T-helper 17 cell (primary cell): Measurements from ENCODE around the gene PSTK. TPM values are rescaled to one million over a fixed set of nuclear protein-coding genes. Genes with fewer than 3 reads are reported as not detected.

Experiments used
- ATAC-seq: fragments of 150-1000 bp; cut with Tn5 transposase; 2 replicates; pipeline ENCODE4 v1.10.0; 2021; ENCODE audit warnings: mild to moderate bottlenecking, moderate library complexity
- DNase-seq, 3 donors: peaks; one replicate each; pipeline versions ENCODE4 v3.0.0 to v3.0.0-alpha.2; 2020 to 2021
- H3K9me3 ChIP-seq: one replicate; pipeline ENCODE4 v1.7.0; 2013; ENCODE audit warnings: low read length, mild to moderate bottlenecking; ENCODE audit not compliant: control insufficient read depth, poor library complexity, severe bottlenecking
- H3K27ac Mint-ChIP-seq: one replicate; pipeline ENCODE4 v1.8.0; 2022; ENCODE audit warnings: mild to moderate bottlenecking, moderate library complexity, mixed read lengths
- H3K27me3 Mint-ChIP-seq: one replicate; pipeline ENCODE4 v1.8.0; 2022; ENCODE audit warnings: mixed read lengths
- H3K36me3 Mint-ChIP-seq: one replicate; pipeline ENCODE4 v1.8.0; 2022; ENCODE audit warnings: low read depth, mixed read lengths
- H3K4me1 Mint-ChIP-seq: one replicate; pipeline ENCODE4 v1.8.0; 2022; ENCODE audit warnings: mild to moderate bottlenecking, mixed read lengths
- H3K4me3 Mint-ChIP-seq: one replicate; pipeline ENCODE4 v1.8.0; 2022; ENCODE audit warnings: mild to moderate bottlenecking, moderate library complexity, mixed read lengths
- total RNA-seq, 4 donors: library from RNA in 2 of 4; stranded (reverse) in 2 of 4; gene quantifications; one replicate each; pipeline ENCODE4 v1.2.3 and lab custom pipeline; 2022 to 2026

The PSTK gene
- total RNA-seq, 2 donors from 2014 or later, result 10.3 to 10.5 TPM

GRCh38 chr10:122998934-122999333 is 18.7 kb downstream of the PSTK start:
- no peak overlapping the region for H3K4me3 Mint-ChIP-seq
- peaks cover 2% of the 10 kb centered on the region for H3K36me3 Mint-ChIP-seq
- no peaks in the 10 kb centered on the region for H3K9me3 ChIP-seq
- no peaks in the 10 kb centered on the region for H3K27me3 Mint-ChIP-seq
- peaks cover 35% of the 10 kb centered on the region for H3K4me1 Mint-ChIP-seq
- H3K27ac Mint-ChIP-seq, result peak overlapping the region; percentile 93
- no peak for ATAC-seq
- no peak for DNase-seq

- ATAC-seq (peak; percentile 53), DNase-seq (no peak)
- peak overlapping the region; percentile 93 for H3K27ac Mint-ChIP-seq
- H3K4me1 Mint-ChIP-seq, result peaks cover 35% of the 10 kb centered on the region
- H3K36me3 Mint-ChIP-seq, result peaks cover 2% of the 10 kb centered on the region
- no peaks in the 10 kb centered on the region for H3K27me3 Mint-ChIP-seq
- H3K4me3 Mint-ChIP-seq, result no peak overlapping the region
- H3K9me3 ChIP-seq, result no peaks in the 10 kb centered on the region
Observed at GRCh38 chr10:122999347-122999746, 19.1 kb downstream of the PSTK start.

GRCh38 chr10:123000155-123000554 is 20.0 kb downstream of the PSTK start:
- Mint-ChIP-seq H3K4me3 (peak overlapping the region; percentile 49), H3K27ac (peak overlapping the region; percentile 93), H3K27me3 (no peaks in the 10 kb centered on the region), H3K4me1 (peaks cover 35% of the 10 kb centered on the region), H3K36me3 (peaks cover 2% of the 10 kb centered on the region)
- ATAC-seq, result peak; percentile 16
- no peaks in the 10 kb centered on the region for H3K9me3 ChIP-seq
- DNase-seq, result no peak

GRCh38 chr10:123001370-123001769 is 21.2 kb downstream of the PSTK start:
- H3K4me3 Mint-ChIP-seq, result no peak overlapping the region
- no peaks in the 10 kb centered on the region for H3K9me3 ChIP-seq
- H3K4me1 Mint-ChIP-seq, result peaks cover 41% of the 10 kb centered on the region
- no peaks in the 10 kb centered on the region for H3K27me3 Mint-ChIP-seq
- ATAC-seq (no peak), DNase-seq (no peak)
- no peaks in the 10 kb centered on the region for H3K36me3 Mint-ChIP-seq
- peak overlapping the region; percentile 93 for H3K27ac Mint-ChIP-seq

GRCh38 chr10:123004298-123004697 is 24.1 kb downstream of the PSTK start:
- no peak overlapping the region for H3K4me3 Mint-ChIP-seq
- H3K27me3 Mint-ChIP-seq, result no peaks in the 10 kb centered on the region
- no peak for ATAC-seq
- peaks cover 49% of the 10 kb centered on the region for H3K4me1 Mint-ChIP-seq
- H3K27ac Mint-ChIP-seq, result peak overlapping the region; percentile 11
- H3K9me3 ChIP-seq, result no peaks in the 10 kb centered on the region
- peaks cover 3% of the 10 kb centered on the region for H3K36me3 Mint-ChIP-seq
- DNase-seq, result no peak

GRCh38 chr10:123007558-123008354 is 27.6 kb downstream of the PSTK start:
- peaks cover 3% of the 10 kb centered on the region for H3K36me3 Mint-ChIP-seq
- H3K27me3 Mint-ChIP-seq, result no peaks in the 10 kb centered on the region
- H3K27ac Mint-ChIP-seq, result peak overlapping the region; percentile 99
- H3K9me3 ChIP-seq, result no peaks in the 10 kb centered on the region
- DNase-seq (peak in 2 of 3 donors; percentile 9 to 13), ATAC-seq (peak; percentile 22)
- peaks cover 42% of the 10 kb centered on the region for H3K4me1 Mint-ChIP-seq
- peak overlapping the region; percentile 100 for H3K4me3 Mint-ChIP-seq

GRCh38 chr10:123008355-123009104 is 28.3 kb downstream of the PSTK start, which contains the start of the genes ACADSB and IKZF5:
Gene ACADSB (plus strand): TSS chr10:123009006. CDS start chr10:123009030, 24 bp downstream.
Gene IKZF5 (minus strand): TSS chr10:123008795. CDS start chr10:122998625, 10,170 bp downstream.
- ATAC-seq (peak; percentile 90), DNase-seq (peak; percentile 89 to 95 (median 91))
- peak within 1 kb of the TSS; percentile 100 for H3K4me3 Mint-ChIP-seq
- no peaks in the 10 kb centered on the region for H3K27me3 Mint-ChIP-seq
- H3K4me1 Mint-ChIP-seq, result peaks cover 42% of the 10 kb centered on the region
- H3K27ac Mint-ChIP-seq, result peak within 1 kb of the TSS; percentile 99
- H3K36me3 Mint-ChIP-seq, result peaks cover 3% of the 10 kb centered on the region
- no peaks in the 10 kb centered on the region for H3K9me3 ChIP-seq

- Mint-ChIP-seq H3K27ac (peak overlapping the region; percentile 99), H3K4me3 (peak overlapping the region; percentile 100), H3K36me3 (peaks cover 3% of the 10 kb centered on the region), H3K27me3 (no peaks in the 10 kb centered on the region), H3K4me1 (peaks cover 40% of the 10 kb centered on the region)
- peak in 1 of 3 donors; percentile 10 for DNase-seq
- H3K9me3 ChIP-seq, result no peaks in the 10 kb centered on the region
- ATAC-seq, result no peak
Observed at GRCh38 chr10:123009105-123009820, 29.1 kb downstream of the PSTK start.

- Mint-ChIP-seq H3K4me1 (peaks cover 37% of the 10 kb centered on the region), H3K36me3 (peaks cover 6% of the 10 kb centered on the region), H3K27ac (no peak overlapping the region), H3K4me3 (no peak overlapping the region), H3K27me3 (no peaks in the 10 kb centered on the region)
- no peak for ATAC-seq
- no peak for DNase-seq
- no peaks in the 10 kb centered on the region for H3K9me3 ChIP-seq
Observed at GRCh38 chr10:123011987-123012386, 31.8 kb downstream of the PSTK start.

- no peaks in the 10 kb centered on the region for H3K27me3 Mint-ChIP-seq
- DNase-seq (no peak), ATAC-seq (no peak)
- H3K4me1 Mint-ChIP-seq, result peaks cover 28% of the 10 kb centered on the region
- no peaks in the 10 kb centered on the region for H3K9me3 ChIP-seq
- H3K36me3 Mint-ChIP-seq, result peaks cover 3% of the 10 kb centered on the region
- no peak overlapping the region for H3K27ac Mint-ChIP-seq
- no peak overlapping the region for H3K4me3 Mint-ChIP-seq
Observed at GRCh38 chr10:123013456-123014419, 33.5 kb downstream of the PSTK start.

- no peaks in the 10 kb centered on the region for H3K9me3 ChIP-seq
- peaks cover 3% of the 10 kb centered on the region for H3K36me3 Mint-ChIP-seq
- H3K4me1 Mint-ChIP-seq, result peaks cover 20% of the 10 kb centered on the region
- ATAC-seq (no peak), DNase-seq (no peak)
- no peaks in the 10 kb centered on the region for H3K27me3 Mint-ChIP-seq
- H3K27ac Mint-ChIP-seq, result no peak overlapping the region
- H3K4me3 Mint-ChIP-seq, result no peak overlapping the region
Observed at GRCh38 chr10:123014772-123015171, 34.6 kb downstream of the PSTK start.

- DNase-seq (no peak), ATAC-seq (no peak)
- H3K4me1 Mint-ChIP-seq, result peaks cover 11% of the 10 kb centered on the region
- H3K36me3 Mint-ChIP-seq, result peaks cover 3% of the 10 kb centered on the region
- no peak overlapping the region for H3K27ac Mint-ChIP-seq
- H3K9me3 ChIP-seq, result no peaks in the 10 kb centered on the region
- no peak overlapping the region for H3K4me3 Mint-ChIP-seq
- H3K27me3 Mint-ChIP-seq, result no peaks in the 10 kb centered on the region
Observed at GRCh38 chr10:123016228-123016627, 36.0 kb downstream of the PSTK start.
